GM04504 (cell line): Measurements from ENCODE around the gene ARHGAP20.

Experiments used
- DNase-seq: peaks from one replicate; pipeline ENCODE4 v3.0.0-alpha.2; 2012; ENCODE audit warnings: low read depth

Gene ARHGAP20

GRCh38 chr11:110711776-110712658, at the start of gene ARHGAP20:
Gene ARHGAP20, minus strand, starts transcription at chr11:110712437. Its CDS starts 206 bp downstream, at chr11:110712231.
- no peak for DNase-seq

- no peak for DNase-seq
Observed at GRCh38 chr11:110761991-110762390, 49.8 kb upstream of the ARHGAP20 start.

- DNase-seq = no peak
Observed at GRCh38 chr11:110761131-110761530, 48.9 kb upstream of the ARHGAP20 start.

GRCh38 chr11:110759972-110760381, 47.7 kb upstream of the ARHGAP20 start:
- no peak for DNase-seq

GRCh38 chr11:110757962-110758755, 45.9 kb upstream of the ARHGAP20 start:
- DNase-seq = no peak

- DNase-seq = no peak
Observed at GRCh38 chr11:110757066-110757465, 44.8 kb upstream of the ARHGAP20 start.

- DNase-seq = no peak
Observed at GRCh38 chr11:110755941-110756340, 43.7 kb upstream of the ARHGAP20 start.

- no peak for DNase-seq
Observed at GRCh38 chr11:110752890-110753289, 40.7 kb upstream of the ARHGAP20 start.

- DNase-seq = no peak
Observed at GRCh38 chr11:110750100-110750499, 37.9 kb upstream of the ARHGAP20 start.

GRCh38 chr11:110747531-110747930, 35.3 kb upstream of the ARHGAP20 start:
- no peak for DNase-seq

GRCh38 chr11:110738641-110739040, 26.4 kb upstream of the ARHGAP20 start:
- no peak for DNase-seq

GRCh38 chr11:110737593-110737992, 25.4 kb upstream of the ARHGAP20 start:
- no peak for DNase-seq

GRCh38 chr11:110736171-110736553, 23.9 kb upstream of the ARHGAP20 start:
- no peak for DNase-seq

- no peak for DNase-seq
Observed at GRCh38 chr11:110735455-110736170, 23.4 kb upstream of the ARHGAP20 start.

- DNase-seq = no peak
Observed at GRCh38 chr11:110734790-110735189, 22.6 kb upstream of the ARHGAP20 start.

GRCh38 chr11:110730773-110731172, 18.5 kb upstream of the ARHGAP20 start:
- no peak for DNase-seq

- no peak for DNase-seq
Observed at GRCh38 chr11:110728883-110729282, 16.6 kb upstream of the ARHGAP20 start.

GRCh38 chr11:110728476-110728875, 16.2 kb upstream of the ARHGAP20 start:
- no peak for DNase-seq

- DNase-seq = no peak
Observed at GRCh38 chr11:110724358-110724757, 12.1 kb upstream of the ARHGAP20 start.

- DNase-seq = no peak
Observed at GRCh38 chr11:110720431-110721275, 8.4 kb upstream of the ARHGAP20 start.

GRCh38 chr11:110716361-110716760, 4.1 kb upstream of the ARHGAP20 start:
- no peak for DNase-seq
